LNCaP clone FGC (cell line): ENCODE measurements around the gene JAKMIP1.

Experiments
- DNase-seq: peaks from one replicate; pipeline ENCODE4 v3.0.0-alpha.2; 2011; ENCODE audit warnings: low read depth
- H3K4me3 ChIP-seq: 2 replicates; pipeline ENCODE4 v1.5.1; 2011; ENCODE audit warnings: mild to moderate bottlenecking, low read depth, low read length, control low read depth
- TF ChIP-seq, protein P1 (sequence below): IDR thresholded peaks from 2 replicates; pipeline ENCODE4 v1.5.1; 2012; ENCODE audit warnings: mild to moderate bottlenecking; ENCODE audit not compliant: control insufficient read depth, insufficient read depth; ENCODE audit errors: extremely low read depth

JAKMIP1 gene

DNA sequence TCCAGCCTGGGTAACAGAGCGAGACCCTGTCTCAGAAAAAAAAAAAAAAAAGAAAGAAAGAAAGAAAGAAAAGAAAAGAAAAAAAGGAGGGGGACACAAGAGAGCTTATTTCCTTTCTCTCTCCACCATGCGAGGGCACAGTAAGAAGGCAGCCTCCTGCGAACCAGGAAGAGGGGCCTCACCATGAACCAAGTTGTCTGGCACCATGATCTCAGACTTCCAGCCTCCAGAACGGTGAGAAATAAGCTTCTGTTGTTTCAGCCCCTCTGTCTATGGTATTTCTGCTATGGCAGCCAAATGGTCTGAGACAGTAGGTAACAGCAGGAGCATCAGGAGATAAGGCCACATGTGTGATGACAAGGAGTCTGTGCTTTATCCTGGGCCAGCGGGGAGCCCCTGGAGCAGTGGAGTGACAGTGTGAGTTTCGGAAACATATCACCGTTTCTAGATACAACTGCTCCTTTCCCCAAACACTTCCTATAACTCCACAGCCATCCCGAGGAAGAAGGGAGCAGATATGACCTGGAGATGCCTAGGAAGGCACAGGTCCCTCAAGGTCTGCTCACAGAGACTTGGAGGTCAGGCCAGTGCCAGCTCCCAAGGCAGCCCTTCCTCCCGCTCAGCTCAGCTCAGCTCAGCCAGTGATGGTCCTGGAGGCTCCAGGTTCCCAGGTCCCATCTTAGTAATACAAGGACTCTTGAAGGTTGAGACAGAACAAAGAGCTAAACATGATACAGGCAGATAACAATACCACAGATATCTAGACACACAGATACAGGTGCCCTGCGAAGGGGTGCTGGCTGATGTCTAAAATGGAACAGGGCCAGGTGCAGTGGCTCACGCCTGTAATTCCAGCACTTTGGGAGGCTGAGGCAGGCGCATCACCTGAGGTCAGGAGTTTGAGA, 17.7 kb downstream of the JAKMIP1 start:
- no peak for DNase-seq
- TF ChIP-seq, protein P1, sequence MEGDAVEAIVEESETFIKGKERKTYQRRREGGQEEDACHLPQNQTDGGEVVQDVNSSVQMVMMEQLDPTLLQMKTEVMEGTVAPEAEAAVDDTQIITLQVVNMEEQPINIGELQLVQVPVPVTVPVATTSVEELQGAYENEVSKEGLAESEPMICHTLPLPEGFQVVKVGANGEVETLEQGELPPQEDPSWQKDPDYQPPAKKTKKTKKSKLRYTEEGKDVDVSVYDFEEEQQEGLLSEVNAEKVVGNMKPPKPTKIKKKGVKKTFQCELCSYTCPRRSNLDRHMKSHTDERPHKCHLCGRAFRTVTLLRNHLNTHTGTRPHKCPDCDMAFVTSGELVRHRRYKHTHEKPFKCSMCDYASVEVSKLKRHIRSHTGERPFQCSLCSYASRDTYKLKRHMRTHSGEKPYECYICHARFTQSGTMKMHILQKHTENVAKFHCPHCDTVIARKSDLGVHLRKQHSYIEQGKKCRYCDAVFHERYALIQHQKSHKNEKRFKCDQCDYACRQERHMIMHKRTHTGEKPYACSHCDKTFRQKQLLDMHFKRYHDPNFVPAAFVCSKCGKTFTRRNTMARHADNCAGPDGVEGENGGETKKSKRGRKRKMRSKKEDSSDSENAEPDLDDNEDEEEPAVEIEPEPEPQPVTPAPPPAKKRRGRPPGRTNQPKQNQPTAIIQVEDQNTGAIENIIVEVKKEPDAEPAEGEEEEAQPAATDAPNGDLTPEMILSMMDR: no peak
- H3K4me3 ChIP-seq: no peak overlapping the region

DNA sequence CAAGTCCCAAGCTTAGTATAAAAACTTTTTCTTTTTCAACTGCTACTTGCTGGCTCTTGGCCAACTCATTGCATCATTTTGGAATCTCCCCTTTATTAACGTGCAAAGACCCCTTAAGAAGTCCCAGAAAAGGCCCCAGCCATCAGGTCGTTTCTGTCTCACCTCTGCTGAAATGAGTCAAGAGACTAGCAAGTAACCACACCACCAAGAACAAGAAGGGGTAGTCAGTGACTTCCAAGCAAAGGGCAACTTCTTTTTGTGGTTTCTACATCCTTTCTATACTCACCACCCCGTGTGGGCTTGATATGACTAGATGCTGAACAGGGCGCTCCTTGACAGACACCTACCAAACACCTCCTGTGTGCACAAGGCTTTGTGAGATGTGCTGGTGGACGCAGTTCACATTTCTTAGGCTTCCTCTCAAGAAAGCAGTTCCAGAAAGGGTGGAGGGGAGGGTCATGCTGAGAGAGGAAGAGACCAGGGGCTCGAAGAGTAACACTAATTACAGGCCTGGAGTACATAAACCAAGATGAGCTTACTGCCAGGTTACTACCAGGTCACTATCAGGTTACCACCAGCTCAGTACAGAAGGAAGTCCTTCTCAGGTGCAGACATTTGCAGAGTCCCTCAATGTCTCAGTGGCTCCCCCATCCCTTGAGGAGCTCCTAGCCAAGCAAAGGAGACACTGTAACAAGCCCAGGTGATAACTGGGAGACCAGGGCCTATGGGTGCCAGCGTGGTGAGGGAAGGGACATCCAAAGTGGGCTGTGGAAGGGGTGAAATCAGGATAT, 19.3 kb downstream of the JAKMIP1 start:
- no peak for DNase-seq
- TF ChIP-seq, protein P1: no peak

DNA sequence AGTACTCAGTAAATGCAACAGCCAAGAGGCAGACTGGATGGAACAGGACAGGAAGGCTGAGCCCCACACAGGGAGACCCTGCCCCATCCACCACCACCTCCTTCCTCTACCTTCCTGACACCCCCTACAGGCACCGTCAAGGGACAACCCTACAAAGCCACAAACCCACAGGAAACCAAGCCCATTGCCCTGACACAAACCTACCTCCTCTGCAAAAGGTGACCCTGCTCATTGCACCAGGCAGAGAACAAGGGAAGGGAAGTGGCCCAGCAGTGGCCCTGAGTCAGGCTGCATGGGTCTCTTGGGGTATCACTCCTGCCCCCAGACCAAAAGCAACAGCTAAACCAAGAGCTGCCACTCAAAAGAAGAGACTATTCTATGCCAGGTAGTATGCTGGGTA, 21.0 kb downstream of the JAKMIP1 start:
- DNase-seq: no peak
- H3K4me3 ChIP-seq: no peak overlapping the region

More for the DNA sequence above, 19.3 kb downstream of the JAKMIP1 start:
- H3K4me3 ChIP-seq: no peak overlapping the region

DNA sequence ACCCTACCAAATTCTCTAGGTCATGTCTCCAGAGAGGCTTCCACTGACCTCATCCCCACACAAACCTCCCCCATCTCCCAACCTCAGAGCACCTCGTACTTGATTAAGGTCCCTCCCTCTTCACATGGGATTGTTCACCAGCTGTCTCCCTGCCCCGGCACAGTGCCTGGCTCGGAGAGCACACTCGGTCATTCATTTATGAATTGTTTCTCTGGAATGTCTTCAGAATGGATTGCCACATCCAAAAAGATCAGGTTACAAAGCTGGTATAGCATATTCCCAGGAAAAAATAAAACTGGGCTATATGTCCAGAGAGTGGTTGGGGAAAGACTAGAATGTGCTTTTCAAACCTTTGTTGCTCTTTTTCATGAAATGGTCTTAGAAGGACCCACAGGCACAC, 21.6 kb downstream of the JAKMIP1 start:
- no peak for DNase-seq
- TF ChIP-seq, protein P1: no peak
- no peak overlapping the region for H3K4me3 ChIP-seq

More for the DNA sequence above, 21.0 kb downstream of the JAKMIP1 start:
- TF ChIP-seq, protein P1: no peak

DNA sequence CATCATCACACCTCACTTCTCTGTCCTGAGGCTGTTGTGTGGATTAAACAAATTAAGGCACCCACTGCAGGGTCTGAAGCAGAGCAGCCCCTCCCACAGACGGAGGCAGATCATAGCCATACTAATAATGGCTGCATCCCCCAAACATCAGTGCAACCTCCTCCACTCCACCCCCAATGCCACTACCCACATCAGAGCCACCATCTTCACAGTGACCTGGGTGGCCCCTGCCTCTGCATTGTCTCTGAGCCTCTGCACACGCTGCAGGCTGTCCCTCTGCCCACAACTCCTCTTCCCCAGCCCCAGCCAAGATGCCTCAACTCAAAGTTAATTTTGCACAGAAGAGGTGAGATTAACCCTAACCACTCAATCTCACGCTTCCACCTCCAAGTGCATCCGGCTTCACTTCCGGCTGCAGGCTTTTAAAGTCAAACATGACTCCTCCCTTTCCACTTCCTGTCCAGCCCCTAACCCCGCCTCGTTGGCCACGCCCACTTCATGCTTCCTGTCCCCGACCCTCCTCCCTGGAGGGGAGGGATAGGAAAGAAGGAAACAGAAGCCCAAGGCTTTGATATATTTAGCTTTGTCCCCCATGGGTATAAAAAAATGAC, 22.7 kb downstream of the JAKMIP1 start:
- no peak for DNase-seq
- H3K4me3 ChIP-seq: no peak overlapping the region
- TF ChIP-seq, protein P1: no peak

DNA sequence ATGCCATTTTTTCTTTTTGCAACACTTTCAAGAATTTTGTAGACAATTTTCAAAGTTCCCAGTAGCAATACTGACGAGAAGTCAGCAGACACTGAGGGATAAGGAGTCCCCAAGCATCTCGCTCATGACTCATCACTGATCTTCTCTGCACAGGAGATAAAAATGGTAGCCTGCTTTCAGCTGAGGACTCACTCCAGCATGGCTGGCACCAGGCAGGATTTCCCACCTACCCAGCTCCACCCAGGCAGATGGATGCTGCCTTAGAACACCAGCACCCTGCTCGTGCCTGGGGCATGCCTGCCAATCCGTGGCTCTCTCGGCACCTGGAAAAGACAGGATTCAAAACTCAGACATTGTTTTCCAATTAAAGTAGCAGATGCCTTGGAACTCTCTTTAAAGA, 24.9 kb downstream of the JAKMIP1 start:
- TF ChIP-seq, protein P1: no peak
- no peak overlapping the region for H3K4me3 ChIP-seq
- no peak for DNase-seq
